HCT116 (cell line): ENCODE measurements around the gene CHSY1. TPM values are rescaled to one million over a fixed set of nuclear protein-coding genes. Genes with fewer than 3 reads are reported as not detected.

Experiments used
- ATAC-seq: fragments of 200-7000 bp; cut with Tn5 transposase; 2 replicates; pipeline ENCODE4 v1.9.1; 2020; ENCODE audit warnings: mild to moderate bottlenecking, moderate library complexity
- BruUV-seq: library from RNA; stranded (reverse); fragments of 400-500 nt; replicated peaks from 2 replicates; lab custom pipeline; 2021; lab: Mats Ljungman, UMichigan
- CTCF ChIA-PET: fragments of 300-600 bp; sonication (Branson Sonifier 250); formaldehyde crosslinking; loops from one replicate; lab custom pipeline; 2021; ENCODE audit warnings: antibody characterized with exemption; lab: Charles Lee
- POLR2A ChIA-PET: fragments of 300-600, 350-600 bp; sonication (Branson Sonifier 250); formaldehyde crosslinking; loops from one replicate; lab custom pipeline; 2021; ENCODE audit warnings: antibody characterized with exemption; lab: Charles Lee
- RAD21 ChIA-PET, 2 experiments: fragments of 300-600 bp; sonication (Branson Sonifier 250); formaldehyde crosslinking; loops; one replicate each; lab custom pipeline; 2023; ENCODE audit warnings: low total read pairs in 2 of 2; ENCODE audit not compliant: uncharacterized antibody in 2 of 2, unreplicated experiment in 2 of 2, low non-redundant PET in 1 of 2; lab: Charles Lee
- DNase-seq: peaks from one replicate; pipeline ENCODE4 v3.0.0-alpha.2; 2010; ENCODE audit warnings: low read depth, low spot score
- H2AFZ ChIP-seq: fragments of 200-600 bp; shearing (Covaris generic), sonication (generic); 2 replicates; pipeline ENCODE4 v1.6.1; 2017; ENCODE audit warnings: low read depth, mixed run types, mixed read lengths, antibody characterized with exemption, low read length; ENCODE audit not compliant: poor library complexity, severe bottlenecking
- H3K27ac ChIP-seq: 2 replicates; pipeline ENCODE4 v1.5.1; 2012; ENCODE audit warnings: low read depth, low read length
- H3K27me3 ChIP-seq: fragments of 200-600 bp; sonication (generic); 2 replicates; pipeline ENCODE4 v1.6.1; 2016; ENCODE audit warnings: mixed run types, low read length, mixed read lengths; ENCODE audit not compliant: insufficient read depth
- H3K36me3 ChIP-seq, 2 experiments: fragments of 200-500 bp in 1 of 2; fragments of 200-600 bp in 1 of 2; sonication (Bioruptor generic) in 1 of 2; sonication (generic) in 1 of 2; 2 replicates each; pipeline versions ENCODE4 v1.5.1 to v1.6.1; 2014 to 2016; ENCODE audit warnings: low read length in 2 of 2, inconsistent platforms in 1 of 2, mixed read lengths in 1 of 2, mixed run types in 1 of 2; ENCODE audit not compliant: insufficient read depth in 2 of 2, control insufficient read depth in 1 of 2
- H3K4me1 ChIP-seq, 2 experiments: fragments of 200-600 bp in 1 of 2; sonication (generic) in 1 of 2; 2 replicates each; pipeline versions ENCODE4 v1.5.1 to v1.6.1; 2012 to 2017; ENCODE audit warnings: low read length in 2 of 2, inconsistent platforms in 1 of 2, mild to moderate bottlenecking in 1 of 2, mixed read lengths in 1 of 2, mixed run types in 1 of 2, moderate library complexity in 1 of 2; ENCODE audit not compliant: insufficient read depth in 2 of 2, control insufficient read depth in 1 of 2
- H3K4me2 ChIP-seq: fragments of 200-600 bp; sonication (generic); 2 replicates; pipeline ENCODE4 v1.6.1; 2017; ENCODE audit warnings: mixed run types, low read length, mixed read lengths
- H3K4me3 ChIP-seq, 2 experiments: fragments of 200-600 bp in 1 of 2; sonication (generic) in 1 of 2; replicated peaks in 1 of 2; 2 replicates each; pipeline ENCODE4 v1.5.1; 2011 to 2016; ENCODE audit warnings: low read length in 2 of 2, control low read depth in 1 of 2, low read depth in 1 of 2, mild to moderate bottlenecking in 1 of 2, mixed read lengths in 1 of 2, mixed run types in 1 of 2
- H3K79me2 ChIP-seq: fragments of 200-600 bp; sonication (generic); 2 replicates; pipeline ENCODE4 v1.6.1; 2017; ENCODE audit warnings: mild to moderate bottlenecking, mixed run types, low read length, moderate library complexity, mixed read lengths; ENCODE audit not compliant: insufficient read depth
- H3K9ac ChIP-seq: fragments of 200-600 bp; sonication (generic); 2 replicates; pipeline ENCODE4 v1.6.1; 2016; ENCODE audit warnings: low read length, mixed read lengths
- H3K9me2 ChIP-seq: fragments of 200-600 bp; sonication (generic), shearing (Covaris generic); 2 replicates; pipeline ENCODE4 v1.6.1; 2017; ENCODE audit warnings: mixed run types, mild to moderate bottlenecking, moderate library complexity; ENCODE audit not compliant: insufficient read depth
- H3K9me3 ChIP-seq, 2 experiments: fragments of 200-500 bp in 1 of 2; fragments of 200-600 bp in 1 of 2; sonication (Bioruptor generic) in 1 of 2; sonication (generic) in 1 of 2; 2 replicates each; pipeline ENCODE4 v1.6.1; 2014 to 2017; ENCODE audit warnings: low read length in 2 of 2, mixed read lengths in 2 of 2, inconsistent platforms in 1 of 2, low read depth in 1 of 2, mild to moderate bottlenecking in 1 of 2, mixed run types in 1 of 2, moderate library complexity in 1 of 2; ENCODE audit not compliant: control insufficient read depth in 1 of 2, insufficient read depth in 1 of 2
- H4K20me1 ChIP-seq: fragments of 200-600 bp; sonication (generic), shearing (Covaris generic); 2 replicates; pipeline ENCODE4 v1.6.1; 2017; ENCODE audit warnings: mixed run types, mild to moderate bottlenecking, moderate library complexity; ENCODE audit not compliant: insufficient read depth
- EZH2 ChIP-seq: fragments of 200-600 bp; sonication (generic); IDR thresholded peaks from 2 replicates; pipeline ENCODE4 v1.6.1; 2017; ENCODE audit warnings: antibody characterized with exemption, mixed run types
- EZH2phosphoT487 ChIP-seq: fragments of 200-600 bp; IDR thresholded peaks from 2 replicates; pipeline ENCODE4 v1.6.1; 2018; ENCODE audit warnings: antibody characterized with exemption, borderline replicate concordance
- FOSL1 ChIP-seq: IDR thresholded peaks from 2 replicates; pipeline ENCODE4 v1.6.1; 2012; ENCODE audit warnings: low read depth
- POLR2A ChIP-seq: IDR thresholded peaks from 2 replicates; pipeline ENCODE4 v1.7.0; 2011; ENCODE audit warnings: borderline replicate concordance; ENCODE audit not compliant: insufficient read depth, insufficient read length; ENCODE audit errors: extremely low read depth
- ZFX ChIP-seq: fragments of 450-650 bp; IDR thresholded peaks from 2 replicates; pipeline ENCODE4 v1.6.1; 2017
- intact Hi-C: fragments of 100-400 bp; cut with micrococcal nuclease; formaldehyde crosslinking; loops from 2 replicates; pipeline ENCODE4 v1.10.0; 2022
- total RNA-seq: library from RNA; stranded (reverse); gene quantifications from one replicate; pipeline ENCODE4 v1.2.1, GENCODE V29; 2021; ENCODE audit not compliant: unreplicated experiment
- TF ChIP-seq, protein P1 (sequence below): IDR thresholded peaks from 2 replicates; pipeline ENCODE4 v1.6.1; 2011; ENCODE audit warnings: mild to moderate bottlenecking, low read length, moderate library complexity; ENCODE audit not compliant: insufficient replicate concordance; ENCODE audit errors: extremely low read depth
- TF ChIP-seq, protein P2 (sequence below): IDR thresholded peaks from 2 replicates; pipeline ENCODE4 v1.6.1; 2012

Gene CHSY1
- total RNA-seq, 1 experiment from 2014 or later = 25.4 TPM

DNA sequence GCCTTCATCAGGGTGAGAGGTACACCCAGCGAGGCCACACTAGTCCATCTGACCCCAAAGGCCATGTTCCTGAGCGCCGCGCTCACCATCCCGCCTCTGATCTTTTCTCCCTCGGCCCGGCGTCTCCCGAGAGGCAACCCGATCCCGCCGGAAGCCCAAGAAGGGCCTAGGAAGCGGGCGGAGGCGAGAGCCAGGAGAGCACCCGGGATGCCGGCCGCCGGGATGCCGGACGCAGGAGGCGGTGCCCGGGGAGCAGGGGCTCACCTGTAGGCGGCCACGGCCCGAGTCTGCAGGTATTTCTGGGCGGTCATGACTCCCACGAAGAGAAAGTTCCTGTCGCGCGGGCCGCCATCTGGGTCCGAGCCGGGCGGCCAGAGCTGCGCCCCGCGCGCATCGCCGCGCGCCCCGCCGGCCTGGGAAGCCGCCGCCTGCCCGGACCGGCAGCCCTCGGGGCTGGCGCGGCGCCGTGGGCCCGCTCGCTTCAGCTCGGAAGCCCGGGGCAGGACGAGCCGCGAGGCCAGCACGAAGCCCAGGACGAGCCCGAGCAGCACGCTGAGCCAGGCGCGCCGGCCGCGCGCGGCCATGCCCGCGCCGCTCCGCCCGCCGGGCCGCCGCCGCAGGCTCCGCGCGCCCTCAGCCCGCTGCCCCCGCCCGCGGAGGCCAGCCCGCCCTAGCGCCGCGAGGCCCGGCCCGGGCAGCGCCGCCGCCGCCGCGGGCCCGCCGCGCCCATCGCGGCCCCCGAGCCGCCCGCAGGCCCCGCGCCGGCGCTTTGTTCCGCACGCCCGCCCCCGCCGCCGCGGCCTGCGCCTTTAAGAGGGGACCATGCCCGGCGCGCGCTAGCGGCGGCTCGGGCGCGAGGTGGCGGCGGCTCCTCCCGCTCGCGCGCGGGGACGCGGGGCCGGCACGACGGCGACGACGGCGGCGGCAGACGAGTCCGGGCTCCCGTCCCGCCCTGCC is 697 bp downstream of the CHSY1 start:
- Histone ChIP-seq H3K27me3 (no peaks in the 10 kb centered on the region), H3K9ac (peak overlapping the region; percentile 81), H3K27ac (peak overlapping the region; percentile 81), H3K36me3 (peaks cover 6 to 13% of the 10 kb centered on the region in 2 experiments; a peak in 3 of 4 replicates), H3K9me2 (no peaks in the 10 kb centered on the region), H2AFZ (no peak overlapping the region), H3K4me1 (peaks cover 13 to 21% of the 10 kb centered on the region in 2 experiments), H3K4me3 (peak overlapping the region; percentile 72 to 96), H3K4me2 (peak overlapping the region; percentile 96), H4K20me1 (peaks cover 10% of the 10 kb centered on the region; the same call in 1 of the 2 replicates), H3K79me2 (peaks cover 49% of the 10 kb centered on the region), H3K9me3 (no peaks in the 10 kb centered on the region)
- BruUV-seq = no TSS peak
- ChIA-PET CTCF (interaction anchor here (1.0 to 1.5 kb wide), 6 partner anchors 37 to 243 kb away, joined by 3 to 8 read pairs (median 4); no protein-coding TSS in a partner anchor), RAD21 (interaction anchor here in 1 of 2 experiments (0.7 kb wide), 1 partner anchor 40 kb away, joined by 4 read pairs; no protein-coding TSS in a partner anchor), POLR2A (interaction anchor here (0.7 to 1.7 kb wide), 3 partner anchors 25 to 235 kb away, joined by 3 to 6 read pairs (median 4); no protein-coding TSS in a partner anchor)
- ATAC-seq = peak; percentile 59
- TF ChIP-seq ZFX (peak; percentile 43; the same call in 1 of the 2 replicates), EZH2 (no peak)
- intact Hi-C loops = loop anchor here (5.0 kb wide), 1 partner anchor 334 kb away; the partner anchor contains the start of gene LRRK1
- DNase-seq = no peak

DNA sequence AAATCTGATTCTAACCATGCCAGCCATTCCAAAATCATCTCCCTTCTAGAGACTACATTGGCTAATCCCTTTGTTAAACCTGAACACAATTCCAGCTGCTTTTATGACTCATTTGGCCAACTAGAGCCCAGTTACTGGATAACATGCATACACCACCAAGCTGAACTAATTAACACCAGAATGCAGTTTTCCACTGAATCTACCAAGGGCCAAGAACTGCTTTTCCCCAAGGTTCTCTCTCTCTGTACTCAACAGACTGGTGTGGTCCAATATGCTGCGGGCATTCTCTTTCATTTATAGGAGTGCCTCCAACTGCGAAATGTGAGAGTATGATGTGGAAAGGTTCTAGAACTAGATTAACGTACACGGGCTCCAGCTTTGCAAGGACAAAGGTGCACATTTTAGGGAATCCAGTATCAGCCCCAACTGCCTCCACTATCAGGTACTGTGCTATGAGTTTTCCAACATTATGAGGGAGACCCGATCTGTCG is 1.5 kb downstream of the CHSY1 start:
- CTCF ChIA-PET = interaction anchor here (1.1 kb wide), 1 partner anchor 242 kb away, joined by 4 read pairs; no protein-coding TSS in a partner anchor
- peaks cover 6 to 13% of the 10 kb centered on the region in 2 experiments; a peak in 3 of 4 replicates for H3K36me3 ChIP-seq
- DNase-seq (no peak), ATAC-seq (no peak)
- H4K20me1 ChIP-seq = peaks cover 10% of the 10 kb centered on the region; the same call in 1 of the 2 replicates
- RAD21 ChIA-PET = no interaction called here
- peak overlapping the region; percentile 81 for H3K27ac ChIP-seq
- TF ChIP-seq POLR2A (no peak), FOSL1 (no peak), EZH2phosphoT487 (no peak)
- TF ChIP-seq, protein P1, sequence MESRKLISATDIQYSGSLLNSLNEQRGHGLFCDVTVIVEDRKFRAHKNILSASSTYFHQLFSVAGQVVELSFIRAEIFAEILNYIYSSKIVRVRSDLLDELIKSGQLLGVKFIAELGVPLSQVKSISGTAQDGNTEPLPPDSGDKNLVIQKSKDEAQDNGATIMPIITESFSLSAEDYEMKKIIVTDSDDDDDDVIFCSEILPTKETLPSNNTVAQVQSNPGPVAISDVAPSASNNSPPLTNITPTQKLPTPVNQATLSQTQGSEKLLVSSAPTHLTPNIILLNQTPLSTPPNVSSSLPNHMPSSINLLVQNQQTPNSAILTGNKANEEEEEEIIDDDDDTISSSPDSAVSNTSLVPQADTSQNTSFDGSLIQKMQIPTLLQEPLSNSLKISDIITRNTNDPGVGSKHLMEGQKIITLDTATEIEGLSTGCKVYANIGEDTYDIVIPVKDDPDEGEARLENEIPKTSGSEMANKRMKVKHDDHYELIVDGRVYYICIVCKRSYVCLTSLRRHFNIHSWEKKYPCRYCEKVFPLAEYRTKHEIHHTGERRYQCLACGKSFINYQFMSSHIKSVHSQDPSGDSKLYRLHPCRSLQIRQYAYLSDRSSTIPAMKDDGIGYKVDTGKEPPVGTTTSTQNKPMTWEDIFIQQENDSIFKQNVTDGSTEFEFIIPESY = no peak
- TF ChIP-seq, protein P2, sequence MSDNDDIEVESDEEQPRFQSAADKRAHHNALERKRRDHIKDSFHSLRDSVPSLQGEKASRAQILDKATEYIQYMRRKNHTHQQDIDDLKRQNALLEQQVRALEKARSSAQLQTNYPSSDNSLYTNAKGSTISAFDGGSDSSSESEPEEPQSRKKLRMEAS = no peak
- TSS peak; percentile 61 for BruUV-seq
- H3K79me2 ChIP-seq = peaks cover 57% of the 10 kb centered on the region
- peak overlapping the region; percentile 88 for H3K4me2 ChIP-seq
- H3K27me3 ChIP-seq = no peaks in the 10 kb centered on the region
- H3K9me3 ChIP-seq = no peaks in the 10 kb centered on the region
- no peak overlapping the region for H2AFZ ChIP-seq
- H3K4me1 ChIP-seq = peaks cover 13 to 21% of the 10 kb centered on the region in 2 experiments
- peak overlapping the region; percentile 81 for H3K9ac ChIP-seq
- no peaks in the 10 kb centered on the region for H3K9me2 ChIP-seq
- POLR2A ChIA-PET = no interaction called here
- intact Hi-C loops = loop anchor here (5.0 kb wide), 1 partner anchor 333 kb away; the partner anchor contains the start of gene LRRK1
- peak overlapping the region; percentile 61 to 96 for H3K4me3 ChIP-seq
